Raji (cell line): ENCODE data around the gene ZCCHC14.

Experiments
- POLR2A ChIP-seq: IDR thresholded peaks from 2 replicates; pipeline ENCODE4 v1.6.1; 2011; ENCODE audit warnings: low read depth, low read length, control low read depth; ENCODE audit not compliant: insufficient read depth

The ZCCHC14 gene

DNA sequence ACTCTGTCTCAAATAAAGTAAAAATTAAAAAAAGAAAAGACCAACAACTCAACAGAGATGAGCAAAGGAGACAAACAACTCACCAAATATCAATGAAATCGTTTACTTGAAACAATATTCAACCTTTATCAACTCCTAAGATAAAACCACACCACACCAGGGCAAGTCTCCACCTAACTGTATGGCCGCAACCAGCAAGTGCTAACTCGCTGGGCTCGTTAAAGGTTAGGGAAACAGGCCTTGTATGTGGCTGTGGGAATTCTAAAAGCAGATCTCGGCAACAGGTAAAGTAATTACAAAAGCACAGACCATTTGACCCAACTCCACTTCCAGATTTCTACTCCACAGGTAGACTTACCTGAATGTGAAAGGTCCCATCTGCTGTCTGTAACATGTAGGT, 9.3 kb downstream of the ZCCHC14 start:
- no peak for TF ChIP-seq POLR2A

DNA sequence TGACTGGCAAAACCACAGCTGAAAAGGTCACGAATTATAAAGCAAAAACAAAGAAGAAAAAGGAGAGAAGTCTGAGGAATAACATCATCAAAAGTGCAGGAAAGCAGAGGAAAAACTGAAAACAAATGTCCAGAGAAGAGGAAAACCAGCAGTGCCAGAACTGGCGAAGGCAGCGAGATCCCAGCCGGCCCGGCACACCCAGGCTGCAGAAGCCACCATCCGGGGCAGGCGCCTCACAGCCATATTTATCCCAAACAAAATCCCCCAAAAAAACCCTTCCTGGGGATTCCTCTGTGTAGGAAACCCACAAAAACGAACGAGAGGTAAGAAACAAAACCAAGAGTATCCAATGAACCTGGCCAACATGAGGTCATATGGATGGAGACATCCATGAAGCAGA, 10.6 kb downstream of the ZCCHC14 start:
- no peak for TF ChIP-seq POLR2A

DNA sequence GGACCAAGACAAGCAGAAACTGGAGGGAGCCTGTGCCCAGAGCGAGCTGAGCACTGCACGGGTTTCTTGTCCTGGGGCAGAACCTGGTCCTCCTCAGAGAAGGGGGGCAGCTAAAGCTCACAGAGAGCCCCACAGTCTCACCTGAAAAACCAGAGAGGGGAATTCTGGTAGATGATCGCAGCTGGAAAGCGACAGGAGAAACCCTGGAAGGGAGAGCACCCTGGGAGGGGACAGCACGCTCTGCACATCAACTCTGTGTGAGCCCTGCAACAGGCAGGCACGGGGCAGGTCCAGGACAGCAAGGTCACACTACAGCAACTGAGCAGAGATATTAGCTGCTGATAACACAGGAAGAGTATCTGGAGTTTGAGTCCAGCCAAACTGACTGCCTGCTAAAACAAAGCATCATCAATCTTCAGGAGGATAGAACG, 18.2 kb downstream of the ZCCHC14 start:
- no peak for TF ChIP-seq POLR2A

DNA sequence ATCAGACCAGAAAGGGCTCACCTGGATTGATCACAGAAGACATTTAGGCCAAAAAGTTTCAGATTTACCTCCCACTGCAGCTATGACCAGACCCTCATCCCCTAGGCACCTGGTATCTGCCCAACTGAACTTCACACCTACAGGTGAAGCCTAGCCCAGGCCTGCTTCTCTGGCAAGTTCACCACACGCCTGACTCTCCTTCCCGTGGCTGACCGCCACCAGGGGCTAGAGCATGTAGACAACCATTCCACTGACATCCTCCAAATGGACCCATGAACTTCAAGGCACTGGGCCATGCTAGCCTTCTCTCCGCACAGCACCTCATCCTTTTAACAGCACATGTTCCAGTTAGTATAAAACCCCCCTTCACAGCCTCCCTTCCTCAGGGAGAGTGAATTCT, 18.8 kb downstream of the ZCCHC14 start:
- no peak for TF ChIP-seq POLR2A

DNA sequence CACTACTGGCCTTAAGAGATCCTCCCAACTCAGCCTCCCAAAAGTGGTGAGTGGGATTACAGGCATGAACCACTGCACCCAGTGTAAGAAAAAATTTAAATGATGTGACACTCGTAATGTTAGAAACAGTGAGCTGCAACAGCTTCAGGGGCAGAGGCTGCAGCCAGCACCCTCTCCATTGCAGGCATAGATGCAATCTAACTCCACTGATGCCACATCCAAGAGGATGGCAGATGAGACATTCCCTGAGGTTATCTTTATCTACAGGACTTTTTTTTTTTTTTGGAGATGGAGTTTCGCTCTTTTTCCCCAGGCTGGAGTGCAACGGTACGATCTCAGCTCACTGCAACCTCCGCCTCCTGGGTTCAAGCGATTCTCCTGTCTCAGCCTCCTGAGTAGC, 19.9 kb downstream of the ZCCHC14 start:
- no peak for TF ChIP-seq POLR2A

DNA sequence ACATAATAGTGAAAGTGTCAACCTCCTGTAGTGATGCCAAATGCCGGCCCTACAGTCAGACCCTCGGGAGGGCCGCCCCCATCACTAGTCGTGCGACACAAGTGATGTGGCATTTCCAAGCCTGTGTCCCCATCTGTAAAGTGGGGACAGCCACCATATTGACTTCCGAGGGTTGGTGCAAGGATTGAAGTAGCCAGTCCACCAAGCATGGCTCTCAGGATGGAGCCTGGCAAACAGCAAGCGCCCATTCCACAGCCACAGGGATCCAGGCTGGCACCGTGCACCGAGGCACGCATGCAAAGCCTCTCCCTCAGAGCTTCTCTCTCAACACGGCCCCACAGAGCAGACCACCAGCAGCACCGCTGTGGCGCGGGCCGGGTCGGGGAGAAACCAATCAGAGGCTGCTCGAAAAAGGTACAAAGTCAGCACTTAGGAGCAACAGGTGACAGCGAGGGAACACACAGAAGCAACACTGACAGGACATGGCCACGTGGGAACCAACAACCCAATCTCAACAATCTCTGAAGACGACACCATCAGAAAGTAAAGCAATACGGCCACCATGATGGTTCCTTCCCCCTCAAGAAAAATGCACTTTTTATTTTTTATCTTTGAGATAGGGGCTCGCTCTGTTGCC, 20.6 kb downstream of the ZCCHC14 start:
- no peak for TF ChIP-seq POLR2A

DNA sequence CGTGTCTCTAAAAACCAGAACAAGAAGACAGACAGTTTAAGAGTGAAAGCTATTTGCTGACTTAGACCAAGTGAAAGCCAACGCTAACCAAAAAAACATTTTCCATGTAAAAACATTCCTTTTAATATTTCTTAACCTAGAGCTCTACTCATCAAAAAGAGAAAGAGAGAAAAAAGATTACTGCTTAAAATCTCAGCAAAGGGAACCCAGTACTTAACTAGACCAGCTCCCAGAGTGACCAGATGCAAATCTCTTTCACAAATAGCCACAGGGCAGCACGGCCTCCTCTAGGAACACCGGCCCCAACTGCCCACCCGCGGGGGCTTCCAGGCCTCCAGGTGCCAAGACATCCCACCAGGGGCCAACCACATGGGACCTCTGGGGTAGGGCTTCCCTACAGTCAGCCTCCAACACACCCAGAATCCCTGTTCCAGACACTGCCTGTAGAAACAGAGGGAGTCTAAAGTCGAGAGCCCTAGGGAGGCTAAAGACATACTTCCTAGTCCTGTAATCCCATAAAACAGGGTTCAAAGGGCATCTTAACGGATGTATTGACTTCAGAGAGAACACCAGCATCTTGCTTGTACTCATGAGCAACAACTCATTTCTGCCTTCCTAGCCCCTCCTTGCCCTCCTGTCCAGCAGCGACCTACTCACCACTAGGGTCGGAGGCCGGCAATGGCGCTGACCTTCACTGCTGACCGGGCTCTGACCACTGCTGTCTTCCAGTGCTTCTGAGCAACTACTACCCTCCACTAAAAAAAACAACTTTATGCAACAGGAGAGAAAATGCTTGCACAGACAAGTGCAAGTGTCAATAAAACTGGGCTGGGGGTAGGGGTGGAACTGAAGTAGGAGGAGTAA, 21.3 kb downstream of the ZCCHC14 start:
- TF ChIP-seq POLR2A, result no peak

DNA sequence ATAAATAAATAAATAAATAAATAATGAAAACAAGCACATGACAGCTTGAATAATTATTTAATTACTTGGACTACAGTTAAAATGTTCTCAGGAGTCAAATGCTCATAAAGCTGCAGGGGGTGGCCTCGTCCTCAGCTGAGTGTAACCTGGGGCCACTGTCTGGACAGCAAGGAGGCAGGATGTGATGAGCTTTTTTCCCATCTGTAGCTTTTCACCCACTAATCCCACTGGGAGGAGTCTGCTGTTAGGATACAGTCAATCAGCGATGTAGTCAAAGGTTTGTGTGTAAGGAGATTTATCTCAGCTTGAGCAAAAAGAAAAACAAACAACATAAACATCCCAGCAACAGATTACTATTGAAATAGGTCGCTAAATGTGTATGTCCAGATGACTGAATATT, 22.5 kb downstream of the ZCCHC14 start:
- TF ChIP-seq POLR2A, result no peak

DNA sequence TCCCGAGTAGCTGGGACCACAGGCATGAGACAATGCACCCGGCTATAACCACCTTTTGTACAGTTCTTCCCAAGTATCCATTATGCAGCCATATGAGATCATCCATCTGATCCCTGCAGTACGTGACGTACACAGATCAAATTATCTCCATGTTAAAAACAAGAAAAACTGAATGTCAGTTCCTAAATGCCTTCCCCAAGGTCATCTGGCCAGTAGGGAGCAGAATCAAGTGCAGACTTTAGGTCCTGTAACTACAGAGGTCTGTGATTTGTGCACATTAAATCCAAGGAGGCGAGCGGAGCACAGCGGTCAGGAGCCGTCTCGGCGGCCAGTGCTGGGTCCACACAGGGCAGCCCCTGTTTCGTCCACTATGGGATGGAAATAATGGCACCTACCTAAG, 23.7 kb downstream of the ZCCHC14 start:
- TF ChIP-seq POLR2A, result no peak

DNA sequence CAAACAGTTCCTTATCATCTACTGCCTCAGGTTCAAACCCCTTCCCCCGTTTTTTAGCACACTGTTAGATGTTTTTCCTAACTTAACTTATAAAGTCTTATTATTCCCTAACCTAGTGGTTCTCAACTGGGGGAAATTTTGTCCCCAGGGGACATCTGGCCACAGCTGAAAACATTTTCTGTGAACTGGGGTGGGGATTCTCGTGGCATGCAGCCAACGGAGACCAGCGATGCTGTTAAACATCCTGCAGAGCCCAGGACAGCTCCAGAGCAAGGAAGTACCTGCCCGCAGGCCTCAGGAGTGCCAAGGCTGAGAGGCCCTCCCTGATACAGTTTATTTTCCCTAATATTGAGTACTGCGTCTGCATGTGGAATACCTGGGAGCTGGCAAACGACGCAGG, 24.3 kb downstream of the ZCCHC14 start:
- TF ChIP-seq POLR2A, result no peak

DNA sequence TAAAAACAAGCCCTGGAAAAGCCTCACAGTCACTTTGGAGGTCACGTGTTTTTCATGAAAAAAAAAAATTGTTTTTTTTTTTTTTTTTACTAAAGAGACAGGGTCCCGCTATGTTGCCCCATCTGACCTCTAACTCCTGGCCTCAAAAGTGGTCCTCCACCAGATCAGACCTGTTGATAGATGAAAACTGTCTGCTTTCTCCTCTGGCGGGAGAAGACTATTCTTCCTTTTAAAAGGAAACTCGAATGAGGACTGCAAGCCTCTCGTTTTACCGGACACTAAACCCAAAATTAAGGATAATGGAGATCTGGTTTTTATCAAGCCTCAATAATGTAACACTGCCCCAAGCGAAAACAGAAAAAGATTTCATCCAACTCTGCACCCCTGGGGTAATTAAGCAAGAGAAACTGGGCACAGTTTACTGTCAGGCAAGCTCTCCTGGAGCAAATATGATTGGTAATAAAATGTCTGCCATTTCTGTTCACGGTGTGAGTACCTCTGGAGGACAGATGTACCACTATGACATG, 25.8 kb downstream of the ZCCHC14 start:
- no peak for TF ChIP-seq POLR2A

DNA sequence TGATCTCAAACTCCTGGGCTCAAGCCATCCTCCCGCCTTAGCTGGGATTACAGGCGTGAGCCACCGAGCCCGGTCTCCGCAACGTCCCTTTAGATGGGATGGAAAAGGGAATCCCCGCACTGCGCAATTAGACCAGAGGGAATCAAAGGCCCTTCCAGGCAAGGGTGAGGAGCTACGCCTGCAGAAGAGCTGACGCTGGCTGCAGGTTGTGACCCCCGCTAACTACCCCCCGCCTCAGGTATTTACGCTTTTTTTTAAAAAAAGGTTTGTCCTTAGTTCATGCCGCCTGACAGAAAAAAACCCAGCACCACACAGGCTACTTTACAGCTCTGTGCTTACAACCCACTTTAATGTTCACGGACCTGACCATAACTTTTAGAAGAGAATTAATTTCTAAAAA, 26.9 kb downstream of the ZCCHC14 start:
- TF ChIP-seq POLR2A, result no peak

DNA sequence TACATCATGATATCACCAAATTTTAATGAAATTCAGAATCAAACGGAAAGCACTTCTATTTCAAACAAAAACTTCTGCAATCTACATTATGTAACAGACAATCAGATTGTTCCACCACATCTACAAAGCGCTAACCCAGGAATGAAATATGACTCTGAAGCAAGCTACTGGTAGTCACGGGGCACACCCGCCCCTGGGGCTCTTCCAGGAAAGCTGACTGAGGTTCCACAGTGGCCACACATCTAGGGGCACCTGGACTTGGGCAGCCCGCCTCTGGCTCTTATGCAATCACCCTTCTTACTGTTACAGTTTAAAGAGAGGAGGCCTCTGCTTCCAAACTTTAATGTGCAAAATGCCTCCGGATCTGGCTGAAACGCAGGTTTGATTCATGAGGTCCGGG, 27.5 kb downstream of the ZCCHC14 start:
- no peak for TF ChIP-seq POLR2A

DNA sequence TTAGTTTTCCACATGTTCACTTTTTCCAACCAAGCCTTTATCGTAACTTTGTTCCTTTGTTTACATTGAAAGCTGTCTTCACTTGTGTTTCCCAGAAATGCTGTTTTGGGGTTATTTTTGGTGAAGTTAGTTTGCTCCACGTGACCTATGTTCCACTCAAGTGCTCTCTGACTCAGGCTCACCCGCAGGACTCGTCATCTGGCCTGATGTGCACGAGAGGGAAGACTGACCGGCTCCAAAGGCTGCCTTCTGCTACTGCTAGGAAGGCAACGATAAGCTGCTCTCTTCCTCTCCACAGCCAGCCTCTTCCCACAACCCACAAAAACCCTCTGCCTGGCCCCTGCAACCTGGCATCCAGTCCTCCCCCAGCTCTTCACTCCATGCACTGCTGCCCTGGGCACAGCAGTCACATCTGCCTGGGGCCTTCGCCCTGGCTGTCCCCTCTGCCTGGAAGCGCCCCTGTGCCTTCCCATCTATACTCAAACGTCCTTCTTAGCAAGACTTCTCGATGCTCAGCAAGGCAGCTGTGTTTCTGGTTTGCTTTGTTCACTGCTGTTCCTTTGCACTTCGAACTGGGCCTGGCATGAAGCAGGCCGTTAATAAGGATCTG, 28.0 kb downstream of the ZCCHC14 start:
- TF ChIP-seq POLR2A, result no peak

DNA sequence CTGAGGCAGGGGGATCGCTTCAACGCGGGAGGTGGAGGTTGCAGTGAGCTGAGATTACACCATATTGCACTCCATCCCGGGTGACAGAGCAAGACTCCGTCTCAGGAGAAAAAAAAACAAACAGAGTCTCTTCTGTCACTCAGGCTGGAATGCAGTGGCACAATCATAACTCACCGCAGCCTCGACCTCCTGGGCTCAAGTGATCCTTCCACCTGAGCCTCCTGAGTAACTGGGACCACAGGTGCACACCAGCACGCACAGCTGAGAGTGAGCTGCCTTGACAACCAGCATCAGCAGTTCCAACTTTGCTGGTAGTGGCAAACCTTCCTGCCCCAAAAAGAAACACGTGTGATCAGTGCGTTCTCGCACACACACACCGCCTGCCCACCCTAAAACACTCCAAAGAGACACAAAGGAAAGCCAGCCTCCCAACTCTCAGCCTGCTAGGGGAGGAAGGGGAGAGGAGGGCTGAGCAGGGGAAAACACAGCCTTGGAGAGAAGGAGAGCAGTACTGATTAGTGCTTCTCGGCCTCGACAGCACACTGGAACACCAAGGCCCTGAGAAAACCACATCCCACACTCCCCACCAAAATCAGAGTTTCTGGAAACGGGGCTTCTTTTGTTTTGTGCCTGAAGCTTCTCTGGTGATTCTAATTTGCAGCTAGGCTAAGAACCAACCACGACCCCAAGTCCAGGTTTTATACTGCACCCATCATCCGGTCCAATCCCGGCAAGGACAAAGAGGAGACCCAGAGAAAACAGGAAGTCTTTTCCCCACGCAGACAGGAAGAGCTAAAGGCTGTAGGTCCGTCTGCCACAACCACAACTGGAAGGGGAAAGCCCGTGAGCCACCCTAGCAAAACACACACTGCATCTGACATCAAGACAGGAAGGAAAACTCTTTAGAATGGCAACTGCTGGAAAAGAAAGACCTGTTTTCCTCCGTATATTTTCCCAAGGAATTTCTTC, 28.8 kb downstream of the ZCCHC14 start:
- TF ChIP-seq POLR2A, result no peak
